MCF 10A (cell line): ENCODE results near the gene PTTG1. TPM values are rescaled to one million over a fixed set of nuclear protein-coding genes. Genes with fewer than 3 reads are reported as not detected.

Experiments
- BruUV-seq: library from RNA; stranded (reverse); fragments of 400-500 nt; replicated peaks from 2 replicates; lab custom pipeline; 2021; lab: Mats Ljungman, UMichigan
- CTCF ChIA-PET: fragments of 300-600 bp; sonication (Branson Sonifier 250); formaldehyde crosslinking; extraction: SDS; loops from one replicate; lab custom pipeline; 2021; ENCODE audit warnings: antibody characterized with exemption, inconsistent platforms; lab: Yijun Ruan, JAX
- POLR2A ChIA-PET: fragments of 300-600, 350-650 bp; sonication (Branson Sonifier 250); formaldehyde crosslinking; extraction: SDS; loops from one replicate; lab custom pipeline; 2020; ENCODE audit warnings: antibody characterized with exemption, inconsistent platforms; lab: Yijun Ruan, JAX
- DNase-seq: peaks from one replicate; pipeline ENCODE4 v3.0.0-alpha.2; 2018; ENCODE audit not compliant: unreplicated experiment
- H3K27ac Mint-ChIP-seq: one replicate; pipeline ENCODE4 v1.8.0; 2022; ENCODE audit warnings: mild to moderate bottlenecking, low read depth, mixed read lengths; ENCODE audit not compliant: unreplicated experiment
- H3K27me3 Mint-ChIP-seq: one replicate; pipeline ENCODE4 v1.8.0; 2022; ENCODE audit warnings: mixed read lengths; ENCODE audit not compliant: insufficient read depth, unreplicated experiment
- H3K36me3 Mint-ChIP-seq: one replicate; pipeline ENCODE4 v1.8.0; 2022; ENCODE audit warnings: mild to moderate bottlenecking, moderate library complexity, mixed read lengths; ENCODE audit not compliant: insufficient read depth, unreplicated experiment
- H3K4me1 Mint-ChIP-seq: one replicate; pipeline ENCODE4 v1.8.0; 2022; ENCODE audit warnings: mixed read lengths; ENCODE audit not compliant: insufficient read depth, unreplicated experiment
- H3K4me3 Mint-ChIP-seq: one replicate; pipeline ENCODE4 v1.8.0; 2022; ENCODE audit warnings: mild to moderate bottlenecking, moderate library complexity, mixed read lengths; ENCODE audit not compliant: unreplicated experiment
- H3K9me3 Mint-ChIP-seq: one replicate; pipeline ENCODE4 v1.8.0; 2022; ENCODE audit warnings: mixed read lengths; ENCODE audit not compliant: unreplicated experiment
- CTCF ChIP-seq: fragments of 200-600 bp; IDR thresholded peaks from one replicate; pipeline ENCODE4 v1.8.0; 2022; ENCODE audit warnings: antibody characterized with exemption, mild to moderate bottlenecking; ENCODE audit not compliant: unreplicated experiment
- intact Hi-C: fragments of 100-400 bp; cut with micrococcal nuclease; formaldehyde crosslinking; loops from 2 replicates; pipeline ENCODE4 v1.14.1; 2022
- total RNA-seq: library from RNA; stranded (reverse); gene quantifications from 2 replicates; pipeline ENCODE4 v1.2.3, GENCODE V29; 2022

PTTG1 gene
- total RNA-seq, 1 experiment from 2014 or later = 119 TPM

GRCh38 chr5:160376416-160376815 lies 45.2 kb upstream of the PTTG1 start:
- H3K36me3 Mint-ChIP-seq = no peaks in the 10 kb centered on the region
- H3K27me3 Mint-ChIP-seq = peaks cover 39% of the 10 kb centered on the region
- no peak for TF ChIP-seq CTCF
- CTCF ChIA-PET = interaction anchor here (0.7 to 1.6 kb wide), 5 partner anchors 13 to 355 kb away, joined by 3 to 8 read pairs (median 3); no protein-coding TSS in a partner anchor
- H3K9me3 Mint-ChIP-seq = no peaks in the 10 kb centered on the region
- H3K4me1 Mint-ChIP-seq = no peaks in the 10 kb centered on the region
- H3K27ac Mint-ChIP-seq = no peak overlapping the region
- no peak overlapping the region for H3K4me3 Mint-ChIP-seq
- intact Hi-C loops = no loop called here
- no TSS peak for BruUV-seq
- POLR2A ChIA-PET = interaction anchor here (0.7 kb wide), 1 partner anchor 189 kb away, joined by 3 read pairs; no protein-coding TSS in a partner anchor
- no peak for DNase-seq

- peaks cover 39% of the 10 kb centered on the region for H3K27me3 Mint-ChIP-seq
- no peak overlapping the region for H3K4me3 Mint-ChIP-seq
- POLR2A ChIA-PET = interaction anchor here (0.9 kb wide), 1 partner anchor 41 kb away, joined by 3 read pairs; the partner anchor contains the start of gene SLU7
- no peak for DNase-seq
- CTCF ChIA-PET = interaction anchor here (0.6 to 3.1 kb wide), 8 partner anchors 12 to 337 kb away, joined by 3 to 25 read pairs (median 4); no protein-coding TSS in a partner anchor
- H3K27ac Mint-ChIP-seq = no peak overlapping the region
- no peaks in the 10 kb centered on the region for H3K4me1 Mint-ChIP-seq
- no peak for TF ChIP-seq CTCF
- no peaks in the 10 kb centered on the region for H3K9me3 Mint-ChIP-seq
- BruUV-seq = no TSS peak
- H3K36me3 Mint-ChIP-seq = no peaks in the 10 kb centered on the region
- intact Hi-C loops = no loop called here
Measured at GRCh38 chr5:160377651-160378050, 44.0 kb upstream of the PTTG1 start.

GRCh38 chr5:160378330-160378729 lies 43.3 kb upstream of the PTTG1 start:
- Mint-ChIP-seq H3K4me3 (no peak overlapping the region), H3K36me3 (no peaks in the 10 kb centered on the region), H3K27ac (no peak overlapping the region), H3K27me3 (peaks cover 38% of the 10 kb centered on the region), H3K9me3 (no peaks in the 10 kb centered on the region), H3K4me1 (no peaks in the 10 kb centered on the region)
- no peak for DNase-seq
- ChIA-PET POLR2A (no interaction called here), CTCF (interaction anchor here (0.6 to 3.1 kb wide), 5 partner anchors 12 to 356 kb away, joined by 3 to 25 read pairs (median 5); no protein-coding TSS in a partner anchor)
- TF ChIP-seq CTCF = no peak
- intact Hi-C loops = no loop called here
- no TSS peak for BruUV-seq

- H3K4me3 Mint-ChIP-seq = no peak overlapping the region
- H3K27me3 Mint-ChIP-seq = peaks cover 26% of the 10 kb centered on the region
- no peak for DNase-seq
- no peaks in the 10 kb centered on the region for H3K36me3 Mint-ChIP-seq
- H3K4me1 Mint-ChIP-seq = no peaks in the 10 kb centered on the region
- intact Hi-C loops = no loop called here
- ChIA-PET CTCF (interaction anchor here (0.7 to 3.1 kb wide), 10 partner anchors 10 to 357 kb away, joined by 3 to 25 read pairs (median 6); no protein-coding TSS in a partner anchor), POLR2A (interaction anchor here (0.6 to 1.0 kb wide), 3 partner anchors 11 to 195 kb away, joined by 3 to 6 read pairs (median 3); no protein-coding TSS in a partner anchor)
- no peaks in the 10 kb centered on the region for H3K9me3 Mint-ChIP-seq
- no TSS peak for BruUV-seq
- TF ChIP-seq CTCF = no peak
- H3K27ac Mint-ChIP-seq = no peak overlapping the region
Measured at GRCh38 chr5:160379511-160379910, 42.1 kb upstream of the PTTG1 start.
